ENCODE data around the gene H6PD.
A peak's percentile ranks its signal among the peaks of the same experiment; 100 is the strongest.

The H6PD gene

GRCh38 chr1:9249263-9249533 is 14.6 kb downstream of the H6PD start:
- no peak for DNase-seq (ENCODE audit: low read depth)
- no peak for TF ChIP-seq CTCF (IDR thresholded peaks at IDR 0.05; ENCODE audit: low read length, missing control alignments)
- no peak overlapping the region for H3K4me3 ChIP-seq (replicated peaks; ENCODE audit: low read depth, low read length)

- TF ChIP-seq CTCF (IDR thresholded peaks at IDR 0.05; ENCODE audit: low read length, missing control alignments): peak; percentile 71
- DNase-seq (ENCODE audit: low read depth): peak; percentile 74
- no peak overlapping the region for H3K4me3 ChIP-seq (replicated peaks; ENCODE audit: low read depth, low read length)
Observed at GRCh38 chr1:9249534-9250410, 15.2 kb downstream of the H6PD start.

- TF ChIP-seq CTCF (IDR thresholded peaks at IDR 0.05; ENCODE audit: low read length, missing control alignments): no peak
- DNase-seq (ENCODE audit: low read depth): peak; percentile 62
- no peak overlapping the region for H3K4me3 ChIP-seq (replicated peaks; ENCODE audit: low read depth, low read length)
Observed at GRCh38 chr1:9250411-9251381, 16.1 kb downstream of the H6PD start.

GRCh38 chr1:9251501-9251900 is 16.9 kb downstream of the H6PD start:
- no peak for DNase-seq (ENCODE audit: low read depth)
- no peak for TF ChIP-seq CTCF (IDR thresholded peaks at IDR 0.05; ENCODE audit: low read length, missing control alignments)
- no peak overlapping the region for H3K4me3 ChIP-seq (replicated peaks; ENCODE audit: low read depth, low read length)

- no peak for DNase-seq (ENCODE audit: low read depth)
- TF ChIP-seq CTCF (IDR thresholded peaks at IDR 0.05; ENCODE audit: low read length, missing control alignments): no peak
- H3K4me3 ChIP-seq (replicated peaks; ENCODE audit: low read depth, low read length): no peak overlapping the region
Observed at GRCh38 chr1:9253004-9253403, 18.4 kb downstream of the H6PD start.

- no peak for TF ChIP-seq CTCF (IDR thresholded peaks at IDR 0.05; ENCODE audit: low read length, missing control alignments)
- DNase-seq (ENCODE audit: low read depth): peak; percentile 72
- H3K4me3 ChIP-seq (replicated peaks; ENCODE audit: low read depth, low read length): no peak overlapping the region
Observed at GRCh38 chr1:9253453-9254105, 19.0 kb downstream of the H6PD start.

Measured in fibroblast of pulmonary artery (primary cell).